Memory B cell (primary cell): ENCODE data around the gene SGCA.

Experiments
- ATAC-seq: fragments of 150-1000 bp; cut with Tn5 transposase; 2 replicates; pipeline ENCODE4 v1.10.0; 2021; ENCODE audit warnings: low read depth, mild to moderate bottlenecking, moderate library complexity
- DNase-seq, 2 donors: peaks; one replicate each; pipeline ENCODE4 v3.0.0; 2022; ENCODE audit warnings: low spot score in 2 of 2
- H3K27ac Mint-ChIP-seq: one replicate; pipeline ENCODE4 v1.8.0; 2022; ENCODE audit warnings: mild to moderate bottlenecking, moderate library complexity, mixed read lengths
- H3K27me3 Mint-ChIP-seq: one replicate; pipeline ENCODE4 v1.8.0; 2022; ENCODE audit warnings: mixed read lengths
- H3K36me3 Mint-ChIP-seq: one replicate; pipeline ENCODE4 v1.8.0; 2022; ENCODE audit warnings: mild to moderate bottlenecking, mixed read lengths
- H3K4me1 Mint-ChIP-seq: one replicate; pipeline ENCODE4 v1.8.0; 2022; ENCODE audit warnings: mixed read lengths
- H3K4me3 Mint-ChIP-seq: one replicate; pipeline ENCODE4 v1.8.0; 2022; ENCODE audit warnings: mild to moderate bottlenecking, moderate library complexity, mixed read lengths
- H3K9me3 Mint-ChIP-seq: one replicate; pipeline ENCODE4 v1.8.0; 2022; ENCODE audit warnings: mixed read lengths

Gene SGCA

GRCh38 chr17:50162466-50163254, 3.1 kb upstream of the SGCA start:
- Mint-ChIP-seq H3K9me3 (no peaks in the 10 kb centered on the region), H3K4me1 (peaks cover 42% of the 10 kb centered on the region), H3K4me3 (peak overlapping the region; percentile 8), H3K27me3 (no peaks in the 10 kb centered on the region), H3K27ac (peak overlapping the region; percentile 87), H3K36me3 (no peaks in the 10 kb centered on the region)
- ATAC-seq (no peak), DNase-seq (no peak)

- Mint-ChIP-seq H3K9me3 (no peaks in the 10 kb centered on the region), H3K27ac (peak overlapping the region; percentile 68), H3K4me3 (no peak overlapping the region), H3K27me3 (no peaks in the 10 kb centered on the region), H3K36me3 (peaks cover 1% of the 10 kb centered on the region), H3K4me1 (peaks cover 45% of the 10 kb centered on the region)
- ATAC-seq (peak; percentile 28), DNase-seq (no peak)
Observed at GRCh38 chr17:50163843-50164696, 1.7 kb upstream of the SGCA start.

- no peak overlapping the region for H3K27ac Mint-ChIP-seq
- no peak for DNase-seq
- peaks cover 1% of the 10 kb centered on the region for H3K36me3 Mint-ChIP-seq
- H3K4me3 Mint-ChIP-seq: no peak overlapping the region
- no peaks in the 10 kb centered on the region for H3K9me3 Mint-ChIP-seq
- H3K27me3 Mint-ChIP-seq: no peaks in the 10 kb centered on the region
- H3K4me1 Mint-ChIP-seq: peaks cover 51% of the 10 kb centered on the region
- no peak for ATAC-seq
Observed at GRCh38 chr17:50164697-50164988, 1.2 kb upstream of the SGCA start.

- H3K27ac Mint-ChIP-seq: no peak overlapping the region
- ATAC-seq: no peak
- H3K27me3 Mint-ChIP-seq: no peaks in the 10 kb centered on the region
- H3K4me1 Mint-ChIP-seq: peaks cover 51% of the 10 kb centered on the region
- H3K9me3 Mint-ChIP-seq: no peaks in the 10 kb centered on the region
- H3K36me3 Mint-ChIP-seq: peaks cover 1% of the 10 kb centered on the region
- H3K4me3 Mint-ChIP-seq: no peak overlapping the region
- no peak for DNase-seq
Observed at GRCh38 chr17:50165066-50165465, 739 bp upstream of the SGCA start.

- H3K27me3 Mint-ChIP-seq: no peaks in the 10 kb centered on the region
- no peak overlapping the region for H3K4me3 Mint-ChIP-seq
- DNase-seq: no peak
- no peak for ATAC-seq
- H3K36me3 Mint-ChIP-seq: peaks cover 1% of the 10 kb centered on the region
- H3K9me3 Mint-ChIP-seq: no peaks in the 10 kb centered on the region
- H3K4me1 Mint-ChIP-seq: peaks cover 51% of the 10 kb centered on the region
- no peak overlapping the region for H3K27ac Mint-ChIP-seq
Observed at GRCh38 chr17:50165466-50165865, 339 bp upstream of the SGCA start.

GRCh38 chr17:50166518-50167181, 845 bp downstream of the SGCA start:
- peak overlapping the region; percentile 59 for H3K27ac Mint-ChIP-seq
- no peaks in the 10 kb centered on the region for H3K27me3 Mint-ChIP-seq

GRCh38 chr17:50167371-50167770, 1.6 kb downstream of the SGCA start:
- no peak for ATAC-seq
- Mint-ChIP-seq H3K36me3 (peaks cover 1% of the 10 kb centered on the region), H3K27ac (no peak overlapping the region), H3K9me3 (no peaks in the 10 kb centered on the region), H3K27me3 (no peaks in the 10 kb centered on the region), H3K4me3 (no peak overlapping the region), H3K4me1 (peaks cover 42% of the 10 kb centered on the region)
- no peak for DNase-seq

More at GRCh38 chr17:50166518-50167181, 845 bp downstream of the SGCA start:
- H3K9me3 Mint-ChIP-seq: no peaks in the 10 kb centered on the region
- DNase-seq (no peak), ATAC-seq (no peak)
- peaks cover 1% of the 10 kb centered on the region for H3K36me3 Mint-ChIP-seq
- no peak overlapping the region for H3K4me3 Mint-ChIP-seq
- H3K4me1 Mint-ChIP-seq: peaks cover 47% of the 10 kb centered on the region

- Mint-ChIP-seq H3K9me3 (no peaks in the 10 kb centered on the region), H3K27ac (peak overlapping the region; percentile 89), H3K36me3 (peaks cover 1% of the 10 kb centered on the region), H3K27me3 (no peaks in the 10 kb centered on the region), H3K4me3 (no peak overlapping the region), H3K4me1 (peaks cover 34% of the 10 kb centered on the region)
- ATAC-seq (no peak), DNase-seq (no peak)
Observed at GRCh38 chr17:50168319-50168718, 2.5 kb downstream of the SGCA start.

- Mint-ChIP-seq H3K9me3 (no peaks in the 10 kb centered on the region), H3K4me3 (peak overlapping the region; percentile 73), H3K27me3 (no peaks in the 10 kb centered on the region), H3K36me3 (peaks cover 1% of the 10 kb centered on the region), H3K4me1 (peaks cover 25% of the 10 kb centered on the region), H3K27ac (peak overlapping the region; percentile 89)
- ATAC-seq (peak; percentile 92), DNase-seq (peak; percentile 69 to 71)
Observed at GRCh38 chr17:50169121-50169764, 3.4 kb downstream of the SGCA start.

GRCh38 chr17:50169881-50170459, 4.2 kb downstream of the SGCA start:
- Mint-ChIP-seq H3K27me3 (no peaks in the 10 kb centered on the region), H3K36me3 (peaks cover 1% of the 10 kb centered on the region), H3K4me3 (no peak overlapping the region), H3K27ac (peak overlapping the region; percentile 89), H3K4me1 (peaks cover 22% of the 10 kb centered on the region), H3K9me3 (no peaks in the 10 kb centered on the region)
- DNase-seq (no peak), ATAC-seq (no peak)

GRCh38 chr17:50170662-50171370, 5.0 kb downstream of the SGCA start:
- no peak for ATAC-seq
- peaks cover 17% of the 10 kb centered on the region for H3K4me1 Mint-ChIP-seq
- H3K9me3 Mint-ChIP-seq: no peaks in the 10 kb centered on the region
- no peaks in the 10 kb centered on the region for H3K27me3 Mint-ChIP-seq
- H3K27ac Mint-ChIP-seq: no peak overlapping the region
- peaks cover 1% of the 10 kb centered on the region for H3K36me3 Mint-ChIP-seq
- no peak overlapping the region for H3K4me3 Mint-ChIP-seq
- no peak for DNase-seq

GRCh38 chr17:50171371-50172071, 5.7 kb downstream of the SGCA start:
- peaks cover 1% of the 10 kb centered on the region for H3K36me3 Mint-ChIP-seq
- H3K27ac Mint-ChIP-seq: no peak overlapping the region
- H3K4me1 Mint-ChIP-seq: peaks cover 17% of the 10 kb centered on the region
- no peaks in the 10 kb centered on the region for H3K27me3 Mint-ChIP-seq
- no peaks in the 10 kb centered on the region for H3K9me3 Mint-ChIP-seq
- DNase-seq (no peak), ATAC-seq (no peak)
- no peak overlapping the region for H3K4me3 Mint-ChIP-seq

GRCh38 chr17:50172130-50172529, 6.3 kb downstream of the SGCA start:
- Mint-ChIP-seq H3K4me3 (no peak overlapping the region), H3K9me3 (no peaks in the 10 kb centered on the region), H3K36me3 (peaks cover 1% of the 10 kb centered on the region), H3K4me1 (peaks cover 16% of the 10 kb centered on the region), H3K27me3 (no peaks in the 10 kb centered on the region), H3K27ac (no peak overlapping the region)
- ATAC-seq (no peak), DNase-seq (no peak)
